HEK293T (cell line): ENCODE measurements around the gene TRPM3.

Experiments used
- CTCF ChIA-PET: fragments of 350-600 bp; formaldehyde crosslinking; extraction: SDS; loops from one replicate; lab custom pipeline; 2021; ENCODE audit warnings: antibody characterized with exemption, inconsistent platforms; lab: Yijun Ruan, JAX
- POLR2A ChIA-PET: fragments of 350-600 bp; formaldehyde crosslinking; extraction: SDS; loops from one replicate; lab custom pipeline; 2020; ENCODE audit warnings: antibody characterized with exemption, inconsistent platforms; lab: Yijun Ruan, JAX
- DNase-seq: peaks from one replicate; pipeline ENCODE4 v3.0.0; 2012; ENCODE audit warnings: mixed read lengths; ENCODE audit errors: extremely low spot score
- ARNT ChIP-seq: fragments of 450-650 bp; IDR thresholded peaks from 2 replicates; pipeline ENCODE4 v1.6.1; 2017; ENCODE audit warnings: mild to moderate bottlenecking
- BHLHE40 ChIP-seq: fragments of 450-650 bp; IDR thresholded peaks from 2 replicates; pipeline ENCODE4 v1.6.1; 2016; ENCODE audit warnings: mild to moderate bottlenecking, moderate library complexity, borderline replicate concordance
- CTBP1 ChIP-seq: fragments of 450-650 bp; IDR thresholded peaks from 2 replicates; pipeline ENCODE4 v1.6.1; 2016; ENCODE audit warnings: borderline replicate concordance
- ELF4 ChIP-seq: fragments of 450-650 bp; IDR thresholded peaks from 2 replicates; pipeline ENCODE4 v1.6.1; 2017; ENCODE audit warnings: antibody characterized with exemption
- FOXA1 ChIP-seq: fragments of 450-650 bp; IDR thresholded peaks from 2 replicates; pipeline ENCODE4 v1.6.1; 2016; ENCODE audit warnings: mild to moderate bottlenecking
- FOXK2 ChIP-seq: fragments of 450-650 bp; IDR thresholded peaks from 2 replicates; pipeline ENCODE4 v1.6.1; 2016; ENCODE audit warnings: mild to moderate bottlenecking
- FOXM1 ChIP-seq: fragments of 450-650 bp; IDR thresholded peaks from 2 replicates; pipeline ENCODE4 v1.6.1; 2017; ENCODE audit warnings: mild to moderate bottlenecking, borderline replicate concordance
- HDGF ChIP-seq: fragments of 450-650 bp; IDR thresholded peaks from 2 replicates; pipeline ENCODE4 v1.6.1; 2017; ENCODE audit warnings: antibody characterized with exemption, borderline replicate concordance
- L3MBTL2 ChIP-seq: fragments of 450-650 bp; conservative IDR thresholded peaks from 2 replicates; pipeline ENCODE4 v1.6.1; 2016; ENCODE audit warnings: mild to moderate bottlenecking
- LEF1 ChIP-seq: fragments of 450-650 bp; IDR thresholded peaks from 2 replicates; pipeline ENCODE4 v1.6.1; 2017; ENCODE audit warnings: mild to moderate bottlenecking, borderline replicate concordance
- NFRKB ChIP-seq: fragments of 450-650 bp; IDR thresholded peaks from 2 replicates; pipeline ENCODE4 v1.6.1; 2016; ENCODE audit warnings: mild to moderate bottlenecking, moderate library complexity
- SP1 ChIP-seq: fragments of 450-650 bp; IDR thresholded peaks from 2 replicates; pipeline ENCODE4 v1.6.1; 2017
- SUZ12 ChIP-seq: fragments of 450-650 bp; IDR thresholded peaks from 2 replicates; pipeline ENCODE4 v1.6.1; 2016; ENCODE audit warnings: mild to moderate bottlenecking
- TARDBP ChIP-seq: fragments of 450-650 bp; IDR thresholded peaks from 2 replicates; pipeline ENCODE4 v1.6.1; 2016
- ZNF384 ChIP-seq: fragments of 450-650 bp; IDR thresholded peaks from 2 replicates; pipeline ENCODE4 v1.6.1; 2016
- TF ChIP-seq, protein P1 (sequence below): fragments of 450-650 bp; IDR thresholded peaks from 2 replicates; pipeline ENCODE4 v1.6.1; 2016

Gene TRPM3

DNA sequence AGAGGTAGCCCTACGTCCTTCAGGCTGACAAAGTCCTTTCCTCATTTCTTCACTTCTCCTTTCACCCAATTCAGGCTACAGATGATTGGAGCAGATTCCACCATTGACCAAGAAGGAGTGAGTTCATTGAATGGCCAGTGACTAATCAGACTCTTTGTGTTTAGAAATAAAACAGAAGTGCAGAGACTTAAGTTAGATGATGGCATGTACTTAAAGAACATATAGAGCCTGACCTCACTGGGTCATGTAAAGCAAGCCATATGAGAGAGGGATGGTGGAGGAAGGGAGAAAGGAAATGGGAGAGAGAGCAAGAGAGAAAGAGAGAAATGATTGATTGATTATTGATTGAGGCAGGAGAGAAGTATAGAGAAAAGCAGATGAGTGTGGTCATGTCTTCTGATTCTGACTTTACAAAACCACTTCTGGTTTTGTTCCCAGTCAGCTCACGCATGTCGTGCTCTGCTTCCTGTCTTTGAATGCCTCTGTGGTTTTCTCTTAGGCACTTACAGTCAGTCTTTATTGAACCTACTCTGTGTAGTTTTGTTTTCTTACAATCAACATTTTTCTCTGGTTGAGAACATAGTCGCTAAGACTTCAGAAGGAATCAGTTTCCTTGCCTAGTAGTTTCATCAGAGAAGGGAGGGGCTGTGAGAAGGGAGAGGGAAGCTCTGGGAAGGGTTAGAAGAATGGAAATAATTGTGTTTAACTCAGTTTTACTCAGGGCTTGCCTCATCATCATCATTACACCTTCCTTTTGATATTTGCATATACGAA is 557.8 kb downstream of the TRPM3 start:
- POLR2A ChIA-PET: no interaction called here
- no peak for TF ChIP-seq FOXA1
- TF ChIP-seq LEF1: no peak
- no peak for DNase-seq
- CTCF ChIA-PET: no interaction called here

DNA sequence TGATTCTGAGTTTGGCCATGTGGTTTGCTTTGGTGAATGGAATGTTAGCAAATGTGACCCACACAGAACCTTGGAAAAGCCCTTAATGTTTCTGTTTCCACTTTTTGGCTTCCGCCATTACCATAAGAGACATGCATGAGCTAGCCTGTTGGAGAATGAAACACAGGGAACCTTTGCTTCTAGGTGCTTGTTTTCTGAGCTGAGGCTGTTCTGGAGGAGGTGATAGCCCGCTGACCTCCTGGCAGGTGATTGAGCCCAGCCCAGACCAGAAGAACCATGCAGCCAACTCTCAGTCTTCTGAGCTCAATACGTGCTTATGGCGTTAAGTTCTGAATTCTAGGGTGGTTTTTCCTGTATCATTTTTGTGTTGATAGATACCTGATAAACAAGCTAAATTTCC is 558.4 kb downstream of the TRPM3 start:
- ChIA-PET POLR2A (no interaction called here), CTCF (no interaction called here)
- no peak for TF ChIP-seq SUZ12
- TF ChIP-seq CTBP1: no peak
- TF ChIP-seq ARNT: no peak
- no peak for TF ChIP-seq FOXK2
- TF ChIP-seq L3MBTL2: no peak

DNA sequence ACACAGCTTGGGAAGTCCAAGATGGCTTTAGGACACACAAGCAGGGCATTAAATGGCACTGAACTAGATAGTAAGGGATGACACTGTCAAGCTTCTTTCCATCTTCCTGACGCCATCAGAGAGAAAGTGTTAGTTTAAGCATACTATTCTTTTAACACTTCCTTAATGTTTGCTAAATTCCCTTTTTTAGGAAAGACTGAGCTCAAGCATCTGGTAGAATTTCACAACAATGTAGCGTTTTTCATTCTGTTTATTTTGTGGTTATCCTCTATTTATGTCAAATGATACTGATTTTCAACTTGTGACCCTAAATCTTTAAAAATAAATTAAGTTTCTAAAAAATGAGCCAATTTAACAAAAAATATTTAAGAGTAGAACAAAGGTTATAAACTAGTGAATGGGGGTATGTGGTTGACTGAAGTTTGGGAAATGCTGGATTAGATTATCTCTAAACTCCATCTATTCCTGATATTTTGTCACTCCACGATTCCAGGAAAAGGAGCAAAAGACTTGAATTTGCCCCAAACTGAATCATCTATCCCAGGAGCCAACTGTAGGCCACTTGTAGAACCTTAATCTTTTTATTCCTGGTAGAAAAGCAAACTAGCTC is 559.5 kb downstream of the TRPM3 start:
- no peak for DNase-seq
- TF ChIP-seq LEF1: no peak
- no peak for TF ChIP-seq SUZ12
- TF ChIP-seq BHLHE40: no peak
- TF ChIP-seq CTBP1: no peak
- TF ChIP-seq TARDBP: no peak
- no peak for TF ChIP-seq L3MBTL2
- no peak for TF ChIP-seq SP1
- TF ChIP-seq FOXA1: no peak
- TF ChIP-seq FOXM1: no peak
- TF ChIP-seq ZNF384: no peak
- TF ChIP-seq NFRKB: no peak
- TF ChIP-seq HDGF: no peak
- no peak for TF ChIP-seq ARNT
- TF ChIP-seq, protein P1, sequence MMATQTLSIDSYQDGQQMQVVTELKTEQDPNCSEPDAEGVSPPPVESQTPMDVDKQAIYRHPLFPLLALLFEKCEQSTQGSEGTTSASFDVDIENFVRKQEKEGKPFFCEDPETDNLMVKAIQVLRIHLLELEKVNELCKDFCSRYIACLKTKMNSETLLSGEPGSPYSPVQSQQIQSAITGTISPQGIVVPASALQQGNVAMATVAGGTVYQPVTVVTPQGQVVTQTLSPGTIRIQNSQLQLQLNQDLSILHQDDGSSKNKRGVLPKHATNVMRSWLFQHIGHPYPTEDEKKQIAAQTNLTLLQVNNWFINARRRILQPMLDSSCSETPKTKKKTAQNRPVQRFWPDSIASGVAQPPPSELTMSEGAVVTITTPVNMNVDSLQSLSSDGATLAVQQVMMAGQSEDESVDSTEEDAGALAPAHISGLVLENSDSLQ: no peak
- no peak for TF ChIP-seq FOXK2
- TF ChIP-seq ELF4: no peak
- CTCF ChIA-PET: no interaction called here
- POLR2A ChIA-PET: no interaction called here

More for the DNA sequence above, 558.4 kb downstream of the TRPM3 start:
- no peak for DNase-seq

DNA sequence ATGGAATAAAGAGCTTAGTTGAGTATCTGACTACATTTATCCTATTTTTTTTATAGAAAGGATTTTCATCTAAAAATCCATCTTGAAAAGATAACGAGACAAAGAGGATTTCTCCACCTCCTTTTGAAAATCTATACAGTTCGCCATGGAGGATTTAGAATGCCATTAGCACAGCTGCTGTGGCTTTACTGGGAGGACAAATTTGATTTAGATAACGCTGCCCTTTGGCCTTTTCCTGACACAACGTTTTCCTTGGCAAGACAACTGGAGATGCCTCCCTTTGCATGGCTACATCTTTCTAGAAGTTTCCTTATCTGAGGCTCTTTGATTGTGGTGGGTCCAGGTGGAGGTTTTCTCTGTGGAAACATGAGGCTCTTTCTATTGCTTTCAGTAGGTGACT is 560.3 kb downstream of the TRPM3 start:
- ChIA-PET CTCF (no interaction called here), POLR2A (no interaction called here)
- no peak for DNase-seq
- TF ChIP-seq ELF4 (no peak), ZNF384 (no peak), FOXM1 (no peak), FOXA1 (no peak), SUZ12 (no peak)

DNA sequence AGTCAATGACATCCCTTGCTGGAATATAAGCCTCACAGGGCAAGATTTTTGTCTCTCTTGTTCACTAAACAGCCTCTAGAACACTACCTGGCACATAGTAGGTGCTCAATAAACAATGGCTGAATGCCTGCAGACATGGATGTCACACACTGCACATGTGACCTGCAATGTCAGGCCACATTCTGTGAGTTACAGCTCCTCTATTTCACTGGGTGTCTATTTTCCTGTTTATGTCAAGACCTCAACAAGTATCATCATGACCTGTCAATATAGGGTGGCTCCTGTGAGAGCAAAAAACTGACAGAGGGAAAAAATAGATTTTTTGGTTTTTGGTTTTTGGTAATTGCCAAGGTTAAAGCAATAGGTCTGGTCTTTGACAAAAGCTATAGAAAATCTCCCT is 562.3 kb downstream of the TRPM3 start:
- TF ChIP-seq SUZ12: no peak
- no peak for TF ChIP-seq CTBP1
- no peak for TF ChIP-seq NFRKB
- no peak for TF ChIP-seq HDGF
- no peak for TF ChIP-seq TARDBP
- no peak for TF ChIP-seq SP1
- TF ChIP-seq FOXK2: no peak
- no peak for TF ChIP-seq FOXM1
- no peak for TF ChIP-seq FOXA1
- TF ChIP-seq LEF1: no peak
- no peak for TF ChIP-seq L3MBTL2
- no peak for TF ChIP-seq ZNF384
- TF ChIP-seq ARNT: no peak
- TF ChIP-seq BHLHE40: no peak
- TF ChIP-seq ELF4: no peak
- TF ChIP-seq, protein P1: no peak
- CTCF ChIA-PET: no interaction called here
- POLR2A ChIA-PET: no interaction called here
- DNase-seq: no peak

DNA sequence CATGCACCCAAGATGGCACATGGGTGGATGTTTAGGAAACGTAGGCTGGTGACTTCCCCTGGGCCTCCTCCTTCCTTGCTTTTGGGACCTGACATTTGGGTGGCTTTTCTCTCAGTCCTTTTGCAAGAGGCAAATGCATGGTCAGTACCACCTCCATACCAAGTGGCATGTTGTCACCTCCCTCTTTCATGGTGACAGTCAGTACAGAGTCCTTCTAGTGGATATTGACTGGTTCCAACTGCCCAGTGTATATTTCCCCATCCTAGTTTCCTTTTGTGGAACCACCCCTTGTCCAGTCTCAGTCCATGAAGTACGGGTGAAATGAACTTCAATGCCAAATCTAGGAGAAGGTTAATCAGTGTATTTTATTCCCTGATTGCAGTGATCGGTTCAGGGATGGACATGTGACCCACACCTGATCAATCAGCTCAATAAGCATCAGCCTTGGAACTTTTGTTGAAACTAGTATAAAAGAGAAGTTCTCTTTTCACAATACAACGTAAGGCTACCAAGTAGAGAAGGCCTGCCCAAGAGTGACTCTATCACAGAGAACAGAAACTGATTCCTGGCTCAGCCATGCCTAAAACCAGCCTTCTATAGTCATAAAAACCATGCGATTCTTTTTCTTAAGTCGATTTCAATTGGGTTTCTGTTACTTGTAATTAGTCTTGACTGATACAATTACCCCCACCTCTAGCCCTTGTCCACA is 563.6 kb downstream of the TRPM3 start:
- ChIA-PET POLR2A (no interaction called here), CTCF (interaction anchor here (0.5 kb wide), 1 partner anchor 18 kb away, joined by 3 read pairs; no protein-coding TSS in a partner anchor)
- DNase-seq: no peak
- TF ChIP-seq HDGF: no peak
- TF ChIP-seq FOXK2: no peak
- no peak for TF ChIP-seq BHLHE40
- TF ChIP-seq TARDBP: no peak
- TF ChIP-seq, protein P1: no peak
- no peak for TF ChIP-seq SUZ12
- no peak for TF ChIP-seq SP1
- no peak for TF ChIP-seq ARNT
- no peak for TF ChIP-seq LEF1
- no peak for TF ChIP-seq FOXA1
